A549 (cell line): ENCODE data around the gene MTG2. TPM values are rescaled to one million over a fixed set of nuclear protein-coding genes. Genes with fewer than 3 reads are reported as not detected.
A peak's percentile ranks its signal among the peaks of the same experiment; 100 is the strongest.

Experiments
- ATAC-seq, 2 experiments: fragments of 200-7000 bp in 1 of 2; fragments of >200 bp in 1 of 2; cut with Nextera tagmentation in 1 of 2; cut with Tn5 transposase in 1 of 2; 3 replicates each; pipeline versions ENCODE4 v1.8.0 to v1.9.1; 2018 to 2020; ENCODE audit warnings: mild to moderate bottlenecking in 1 of 2, moderate library complexity in 1 of 2
- CTCF ChIA-PET: fragments of 300-600 bp; sonication (Branson Sonifier 250); formaldehyde crosslinking; extraction: SDS; loops from one replicate; lab custom pipeline; 2021; ENCODE audit warnings: antibody characterized with exemption, inconsistent platforms; lab: Yijun Ruan, JAX
- POLR2A ChIA-PET: fragments of 350-600 bp; formaldehyde crosslinking; extraction: SDS; loops from one replicate; lab custom pipeline; 2021; ENCODE audit warnings: antibody characterized with exemption, inconsistent platforms; lab: Yijun Ruan, JAX
- DNase-seq, 2 experiments: peaks; one replicate each; pipeline versions ENCODE4 v3.0.0 to v3.0.0-alpha.2; 2011 to 2016; ENCODE audit warnings: low read depth in 1 of 2, low spot score in 1 of 2
- FAIRE-seq: peaks from 2 replicates; lab custom pipeline; 2011; peaks lifted over from hg19 to GRCh38; lab: Jason Lieb, UNC
- H3K27ac ChIP-seq, 2 experiments: fragments of >200 bp; sonication (Bioruptor Twin); formaldehyde crosslinking; 3 replicates each; pipeline ENCODE4 v1.5.1; 2016 to 2017
- H3K4me1 ChIP-seq: fragments of >200 bp; sonication (Bioruptor Twin); formaldehyde crosslinking; 3 replicates; pipeline ENCODE4 v1.6.1; 2016
- H3K4me2 ChIP-seq: fragments of >200 bp; sonication (Bioruptor Twin); formaldehyde crosslinking; 3 replicates; pipeline ENCODE4 v1.6.1; 2016
- H3K4me3 ChIP-seq: fragments of >200 bp; sonication (Bioruptor Twin); formaldehyde crosslinking; 3 replicates; pipeline ENCODE4 v1.5.1; 2016
- H3K9me3 ChIP-seq: fragments of >200 bp; sonication (Bioruptor Twin); formaldehyde crosslinking; 3 replicates; pipeline ENCODE4 v1.6.1; 2016
- BCL3 ChIP-seq: fragments of >200 bp; sonication (Bioruptor Twin); formaldehyde crosslinking; IDR thresholded peaks from 3 replicates; pipeline ENCODE4 v1.6.1; 2016
- CHD2 ChIP-seq: fragments of 150-350 bp; IDR thresholded peaks from 2 replicates; pipeline ENCODE4 v1.6.1; 2014; ENCODE audit warnings: low read length; ENCODE audit not compliant: partially characterized antibody
- E2F6 ChIP-seq: IDR thresholded peaks from 2 replicates; pipeline ENCODE4 v1.6.1; 2012; ENCODE audit warnings: low read depth, borderline replicate concordance
- HDAC2 ChIP-seq: fragments of 200-600 bp; sonication (generic); IDR thresholded peaks from 2 replicates; pipeline ENCODE4 v1.6.1; 2016
- JUN ChIP-seq, 2 experiments: fragments of >200 bp; sonication (Bioruptor Twin); formaldehyde crosslinking; IDR thresholded peaks; 2 replicates in 1 of 2; 3 replicates in 1 of 2; pipeline ENCODE4 v1.6.1; 2016 to 2017
- KDM1A ChIP-seq: fragments of 200-600 bp; sonication (generic); IDR thresholded peaks from 2 replicates; pipeline ENCODE4 v1.6.1; 2016; ENCODE audit warnings: low read depth, mild to moderate bottlenecking
- MAFK ChIP-seq: fragments of 450-650 bp; IDR thresholded peaks from 2 replicates; pipeline ENCODE4 v1.6.1; 2014; ENCODE audit not compliant: partially characterized antibody
- MAX ChIP-seq: IDR thresholded peaks from 2 replicates; pipeline ENCODE4 v1.6.1; 2012
- MYC ChIP-seq: IDR thresholded peaks from 2 replicates; pipeline ENCODE4 v1.6.1; 2012; ENCODE audit warnings: mild to moderate bottlenecking, inconsistent platforms, low read length, improper control_type of control experiment, borderline replicate concordance
- NFE2L2 ChIP-seq: fragments of 150-350 bp; conservative IDR thresholded peaks from 2 replicates; pipeline ENCODE4 v1.6.1; 2014; ENCODE audit warnings: low read length
- NPAS2 ChIP-seq: fragments of 250-450 bp; sonication (Bioruptor Pico); IDR thresholded peaks from 2 replicates; pipeline ENCODE4 v1.8.0; 2022; ENCODE audit warnings: mild to moderate bottlenecking, moderate library complexity, borderline replicate concordance
- PHF8 ChIP-seq: fragments of 200-600 bp; sonication (generic); IDR thresholded peaks from 2 replicates; pipeline ENCODE4 v1.6.1; 2016; ENCODE audit warnings: low read depth, mild to moderate bottlenecking, antibody characterized with exemption, moderate library complexity, borderline replicate concordance
- POLR2A ChIP-seq: IDR thresholded peaks from 2 replicates; pipeline ENCODE4 v1.6.1; 2012; ENCODE audit warnings: mild to moderate bottlenecking, low read length
- TFCP2L1 ChIP-seq: fragments of 250-450 bp; sonication (Bioruptor Pico); IDR thresholded peaks from 2 replicates; pipeline ENCODE4 v1.5.0; 2021; ENCODE audit warnings: mild to moderate bottlenecking
- USF2 ChIP-seq: fragments of 450-650 bp; IDR thresholded peaks from 2 replicates; pipeline ENCODE4 v1.6.1; 2014; ENCODE audit warnings: antibody characterized with exemption
- WGBS: methylation state at CpG from one replicate; pipeline ENCODE4 v1.1.6; 2017; ENCODE audit errors: missing lambda C conversion rate; 5-methylcytosine and 5-hydroxymethylcytosine counted together
- polyA plus RNA-seq, 4 experiments: library from polyadenylated mRNA; depleted of rRNA in 3 of 4; stranded (reverse); fragments of >200 nt; fragmentation: RNase III in 1 of 4; extraction: RNeasy Plus Mini Kit Qiagen cat#74134 plus additional on column Dnase treatment in 1 of 4; gene quantifications; 2 replicates in 3 of 4; 3 replicates in 1 of 4; pipeline ENCODE4 v1.2.3, GENCODE V29; 2011 to 2017

MTG2 gene
- polyA plus RNA-seq, 2 of the 4 experiments (the other 2 are of a cell fraction): 21.9 to 28.7 TPM

GRCh38 chr20:62142252-62143080 is 40.4 kb upstream of the MTG2 start:
- H3K9me3 ChIP-seq: no peaks in the 10 kb centered on the region
- ChIA-PET POLR2A (interaction anchor here (1.0 to 2.5 kb wide), 3 partner anchors 21 to 76 kb away, joined by 4 to 12 read pairs (median 7); partner anchors contain the start of genes LSM14B and TAF4), CTCF (interaction anchor here (0.8 to 2.5 kb wide), 7 partner anchors 12 to 134 kb away, joined by 3 to 14 read pairs (median 3); no protein-coding TSS in a partner anchor)
- 1% methylated on average over 14 of the region's 71 CpGs for WGBS
- ATAC-seq (peak; percentile 11 to 12; a peak in 5 of 6 replicates), DNase-seq (no peak), FAIRE-seq (no peak)
- peak overlapping the region; percentile 88 for H3K4me2 ChIP-seq
- H3K4me3 ChIP-seq: peak overlapping the region; percentile 98
- H3K4me1 ChIP-seq: peaks cover 18% of the 10 kb centered on the region
- TF ChIP-seq PHF8: 0 out of 2 replicates have a peak, but pooled peaks have one; percentile 4
- no peak for TF ChIP-seq NFE2L2
- peak overlapping the region; percentile 98 for H3K27ac ChIP-seq

- ChIA-PET CTCF (interaction anchor here (1.1 to 2.5 kb wide), 2 partner anchors 13 to 19 kb away, joined by 3 to 9 read pairs; no protein-coding TSS in a partner anchor), POLR2A (interaction anchor here (1.0 to 2.5 kb wide), 2 partner anchors 22 to 77 kb away, joined by 4 to 12 read pairs; partner anchors contain the start of gene LSM14B)
- H3K4me1 ChIP-seq: peaks cover 18% of the 10 kb centered on the region
- WGBS: 0% methylated on average over 15 of the region's 148 CpGs
- peak within 1 kb of the TSS; percentile 88 for H3K4me2 ChIP-seq
- DNase-seq (peak; percentile 75 to 90), ATAC-seq (peak; percentile 82 to 84), FAIRE-seq (no peak)
- H3K4me3 ChIP-seq: peak within 1 kb of the TSS; percentile 98
- H3K27ac ChIP-seq: peak within 1 kb of the TSS; percentile 98
- TF ChIP-seq MAX (peak; percentile 50; the same call in 1 of the 2 replicates), HDAC2 (no peak), PHF8 (peak; percentile 60; the same call in 1 of the 2 replicates), POLR2A (peak; percentile 85), KDM1A (no peak), TFCP2L1 (CRISPR knock-in tag) (peak; percentile 47; the same call in 1 of the 2 replicates), JUN (IDR thresholded peaks at IDR 0.05) (peak; percentile 45 to 86; a peak in 3 of 5 replicates), USF2 (no peak), MYC (0 out of 2 replicates have a peak, but pooled peaks have one; percentile 29), MAFK (peak; percentile 47), BCL3 (peak; percentile 85; the same call in 2 of the 3 replicates)
- H3K9me3 ChIP-seq: no peaks in the 10 kb centered on the region
Observed at GRCh38 chr20:62143081-62143956, 39.5 kb upstream of the MTG2 start, which contains the start of the genes PSMA7 and SS18L1. Gene PSMA7, minus strand, starts transcription at chr20:62143394. Its CDS starts 91 bp downstream, at chr20:62143303. Gene SS18L1, plus strand, starts transcription at chr20:62143769. Its CDS starts 52 bp downstream, at chr20:62143821.

GRCh38 chr20:62143957-62144825 is 38.6 kb upstream of the MTG2 start:
- TF ChIP-seq E2F6 (peak; percentile 50; the same call in 1 of the 2 replicates), NPAS2 (CRISPR knock-in tag) (no peak), CHD2 (no peak), MAX (peak; percentile 81), PHF8 (0 out of 2 replicates have a peak, but pooled peaks have one; percentile 40)
- TF ChIP-seq, all 56 proteins: peak for 3
- Histone ChIP-seq H3K4me3 (peak overlapping the region; percentile 98), H3K4me1 (peaks cover 18% of the 10 kb centered on the region), H3K4me2 (peak overlapping the region; percentile 72), H3K27ac (peak overlapping the region; percentile 98), H3K9me3 (no peaks in the 10 kb centered on the region)
- ChIA-PET CTCF (interaction anchor here (0.8 to 1.1 kb wide), 2 partner anchors 17 to 20 kb away, joined by 3 read pairs; no protein-coding TSS in a partner anchor), POLR2A (interaction anchor here (2.5 kb wide), 1 partner anchor 23 kb away, joined by 12 read pairs; the partner anchor contains the start of gene LSM14B)
- ATAC-seq (peak; percentile 48 to 73), FAIRE-seq (no peak), DNase-seq (peak; percentile 66 to 68)
- WGBS: 10% methylated on average over 26 of the region's 104 CpGs
